Nephron progenitor cell (in vitro differentiated cells): ENCODE data around the gene INSYN2B.

Experiments used
- DNase-seq: peaks from one replicate; pipeline ENCODE4 v3.0.0; 2021
- H3K27ac Mint-ChIP-seq: 2 replicates; pipeline ENCODE4 v1.8.0; 2021; ENCODE audit warnings: mild to moderate bottlenecking, moderate library complexity, mixed read lengths
- H3K27me3 Mint-ChIP-seq: 2 replicates; pipeline ENCODE4 v1.8.0; 2021; ENCODE audit warnings: mild to moderate bottlenecking, low read depth, mixed read lengths; ENCODE audit not compliant: poor library complexity
- H3K36me3 Mint-ChIP-seq: 2 replicates; pipeline ENCODE4 v1.8.0; 2021; ENCODE audit warnings: low read depth, mixed read lengths
- H3K4me1 Mint-ChIP-seq: 2 replicates; pipeline ENCODE4 v1.8.0; 2021; ENCODE audit warnings: mixed read lengths
- H3K4me3 Mint-ChIP-seq: 2 replicates; pipeline ENCODE4 v1.8.0; 2021; ENCODE audit warnings: mild to moderate bottlenecking, moderate library complexity, mixed read lengths
- H3K9me3 Mint-ChIP-seq: 2 replicates; pipeline ENCODE4 v1.8.0; 2021; ENCODE audit warnings: mild to moderate bottlenecking, moderate library complexity, mixed read lengths
- CTCF ChIP-seq: fragments of 200-600 bp; sonication (generic); IDR thresholded peaks from 2 replicates; pipeline ENCODE4 v1.5.0; 2021; ENCODE audit warnings: antibody characterized with exemption

Gene INSYN2B

GRCh38 chr5:169895926-169896325 is 84.4 kb downstream of the INSYN2B start:
- TF ChIP-seq CTCF = no peak
- no peak overlapping the region for H3K27ac Mint-ChIP-seq
- no peaks in the 10 kb centered on the region for H3K36me3 Mint-ChIP-seq

GRCh38 chr5:169893571-169893970 is 86.7 kb downstream of the INSYN2B start:
- no peak for DNase-seq
- no peaks in the 10 kb centered on the region for H3K36me3 Mint-ChIP-seq
- H3K4me1 Mint-ChIP-seq = no peaks in the 10 kb centered on the region
- no peak overlapping the region for H3K4me3 Mint-ChIP-seq
- peaks cover 19% of the 10 kb centered on the region for H3K27me3 Mint-ChIP-seq
- no peak overlapping the region for H3K27ac Mint-ChIP-seq
- no peak for TF ChIP-seq CTCF
- H3K9me3 Mint-ChIP-seq = no peaks in the 10 kb centered on the region

More at GRCh38 chr5:169895926-169896325, 84.4 kb downstream of the INSYN2B start:
- Mint-ChIP-seq H3K27me3 (peaks cover 18% of the 10 kb centered on the region), H3K9me3 (no peaks in the 10 kb centered on the region), H3K4me1 (no peaks in the 10 kb centered on the region), H3K4me3 (no peak overlapping the region)
- DNase-seq = no peak

- no peaks in the 10 kb centered on the region for H3K36me3 Mint-ChIP-seq
- no peak overlapping the region for H3K27ac Mint-ChIP-seq
Observed at GRCh38 chr5:169893010-169893409, 87.3 kb downstream of the INSYN2B start.

GRCh38 chr5:169889572-169889971 is 90.7 kb downstream of the INSYN2B start:
- TF ChIP-seq CTCF = no peak
- Mint-ChIP-seq H3K27ac (no peak overlapping the region), H3K27me3 (peaks cover 22% of the 10 kb centered on the region), H3K4me3 (no peak overlapping the region), H3K4me1 (peaks cover 6% of the 10 kb centered on the region), H3K36me3 (no peaks in the 10 kb centered on the region), H3K9me3 (no peaks in the 10 kb centered on the region)
- no peak for DNase-seq

More at GRCh38 chr5:169893010-169893409, 87.3 kb downstream of the INSYN2B start:
- no peak for TF ChIP-seq CTCF
- Mint-ChIP-seq H3K9me3 (no peaks in the 10 kb centered on the region), H3K4me3 (no peak overlapping the region), H3K27me3 (peaks cover 16% of the 10 kb centered on the region), H3K4me1 (no peaks in the 10 kb centered on the region)
- no peak for DNase-seq

GRCh38 chr5:169886677-169887076 is 93.6 kb downstream of the INSYN2B start:
- Mint-ChIP-seq H3K4me1 (peaks cover 33% of the 10 kb centered on the region), H3K27me3 (peaks cover 27% of the 10 kb centered on the region), H3K9me3 (no peaks in the 10 kb centered on the region), H3K4me3 (no peak overlapping the region), H3K36me3 (no peaks in the 10 kb centered on the region), H3K27ac (no peak overlapping the region)
- no peak for TF ChIP-seq CTCF
- no peak for DNase-seq

GRCh38 chr5:169886033-169886432 is 94.3 kb downstream of the INSYN2B start:
- no peaks in the 10 kb centered on the region for H3K9me3 Mint-ChIP-seq
- peaks cover 34% of the 10 kb centered on the region for H3K4me1 Mint-ChIP-seq
- H3K4me3 Mint-ChIP-seq = no peak overlapping the region
- H3K27me3 Mint-ChIP-seq = peaks cover 24% of the 10 kb centered on the region
- no peak overlapping the region for H3K27ac Mint-ChIP-seq
- DNase-seq = no peak
- H3K36me3 Mint-ChIP-seq = no peaks in the 10 kb centered on the region
- no peak for TF ChIP-seq CTCF
